Measurements from ENCODE around the gene PLCB3. TPM values are rescaled to one million over a fixed set of nuclear protein-coding genes. Genes with fewer than 3 reads are reported as not detected.

The PLCB3 gene
- total RNA-seq, 1 donor from 2014 or later = 48.7 TPM

- Mint-ChIP-seq H3K27ac (ENCODE audit: unreplicated experiment) (no peak overlapping the region), H3K4me1 (ENCODE audit: low read depth, unreplicated experiment) (peaks cover 12% of the 10 kb centered on the region), H3K9me3 (ENCODE audit: unreplicated experiment) (peaks cover 2% of the 10 kb centered on the region), H3K27me3 (ENCODE audit: low read depth, unreplicated experiment) (no peaks in the 10 kb centered on the region), H3K36me3 (ENCODE audit: low read depth, unreplicated experiment) (peaks cover 33% of the 10 kb centered on the region), H3K4me3 (ENCODE audit: unreplicated experiment) (no peak overlapping the region)
- H3K27me3 ChIP-seq (ENCODE audit: insufficient read depth, low read length) = no peaks in the 10 kb centered on the region
- H3K4me1 ChIP-seq (ENCODE audit: insufficient read depth, low read length) = peaks cover 14% of the 10 kb centered on the region
- H3K36me3 ChIP-seq (ENCODE audit: insufficient read depth, low read length) = peaks cover 20% of the 10 kb centered on the region
- no peaks in the 10 kb centered on the region for H3K9me3 ChIP-seq (ENCODE audit: insufficient read depth, low read depth, low read length)
- TF ChIP-seq EZH2 (IDR thresholded peaks at IDR 0.05; ENCODE audit: insufficient read depth, low read length) (no peak), CTCF (IDR thresholded peaks at IDR 0.05; ENCODE audit: insufficient read depth, low read depth, low read length) (no peak)
- no peak overlapping the region for H3K4me3 ChIP-seq (ENCODE audit: insufficient read depth, low read depth, low read length)
- peaks cover 33% of the 10 kb centered on the region for H4K20me1 ChIP-seq (ENCODE audit: insufficient read depth, low read length)
- FAIRE-seq (no peak), DNase-seq (ENCODE audit: low read depth) (no peak)
- no peak overlapping the region for H2AFZ ChIP-seq (ENCODE audit: low read depth, low read length)
- peaks cover 9% of the 10 kb centered on the region for H3K79me2 ChIP-seq (ENCODE audit: insufficient read depth, low read length)
- H3K27ac ChIP-seq (ENCODE audit: low read depth, low read length) = no peak overlapping the region
- no peak overlapping the region for H3K4me2 ChIP-seq (ENCODE audit: low read length)
- no peak overlapping the region for H3K9ac ChIP-seq (ENCODE audit: low read length)
Measured at GRCh38 chr11:64258356-64258755, 7.0 kb downstream of the PLCB3 start.

DNA sequence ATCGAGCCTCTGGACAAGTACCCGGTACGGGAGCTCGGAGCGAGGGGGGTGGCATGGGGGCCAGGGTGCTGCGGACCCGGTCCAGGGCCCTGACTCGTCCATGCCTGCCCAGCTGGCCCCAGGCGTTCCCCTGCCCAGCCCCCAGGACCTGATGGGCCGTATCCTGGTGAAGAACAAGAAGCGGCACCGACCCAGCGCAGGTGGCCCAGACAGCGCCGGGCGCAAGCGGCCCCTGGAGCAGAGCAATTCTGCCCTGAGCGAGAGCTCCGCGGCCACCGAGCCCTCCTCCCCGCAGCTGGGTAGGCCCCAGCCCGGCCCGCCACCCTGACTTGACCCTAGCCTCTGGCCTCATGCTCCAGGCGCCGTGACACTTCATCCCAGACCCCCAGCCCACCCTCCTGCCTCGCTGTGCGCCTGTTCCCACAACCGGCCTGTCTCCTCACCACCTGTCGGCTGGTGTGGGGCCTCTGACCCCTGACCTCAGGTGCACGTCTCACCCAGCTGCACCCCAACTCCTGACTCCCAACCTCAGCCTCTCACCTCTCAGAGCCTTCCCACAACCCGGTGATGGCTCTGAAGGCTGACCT, 7.7 kb downstream of the PLCB3 start:
- peaks cover 21% of the 10 kb centered on the region for H3K36me3 ChIP-seq (ENCODE audit: insufficient read depth, low read length)
- no peaks in the 10 kb centered on the region for H3K27me3 ChIP-seq (ENCODE audit: insufficient read depth, low read length)
- H3K4me1 Mint-ChIP-seq (ENCODE audit: low read depth, unreplicated experiment) = peaks cover 12% of the 10 kb centered on the region
- no peak overlapping the region for H2AFZ ChIP-seq (ENCODE audit: low read depth, low read length)
- FAIRE-seq = no peak
- no peaks in the 10 kb centered on the region for H3K27me3 Mint-ChIP-seq (ENCODE audit: low read depth, unreplicated experiment)
- H3K4me2 ChIP-seq (ENCODE audit: low read length) = no peak overlapping the region
- no peaks in the 10 kb centered on the region for H3K9me3 ChIP-seq (ENCODE audit: insufficient read depth, low read depth, low read length)
- peak overlapping the region; percentile 47 for H3K4me3 Mint-ChIP-seq (ENCODE audit: unreplicated experiment)
- H3K27ac ChIP-seq (ENCODE audit: low read depth, low read length) = no peak overlapping the region
- H3K9me3 Mint-ChIP-seq (ENCODE audit: unreplicated experiment) = peaks cover 2% of the 10 kb centered on the region
- H3K4me1 ChIP-seq (ENCODE audit: insufficient read depth, low read length) = peaks cover 14% of the 10 kb centered on the region
- no peak overlapping the region for H3K9ac ChIP-seq (ENCODE audit: low read length)
- DNase-seq (ENCODE audit: low read depth) = no peak
- H3K36me3 Mint-ChIP-seq (ENCODE audit: low read depth, unreplicated experiment) = peaks cover 32% of the 10 kb centered on the region
- no peak overlapping the region for H3K4me3 ChIP-seq (ENCODE audit: insufficient read depth, low read depth, low read length)
- H4K20me1 ChIP-seq (ENCODE audit: insufficient read depth, low read length) = peaks cover 30% of the 10 kb centered on the region
- TF ChIP-seq CTCF (IDR thresholded peaks at IDR 0.05; ENCODE audit: insufficient read depth, low read depth, low read length) (no peak), EZH2 (IDR thresholded peaks at IDR 0.05; ENCODE audit: insufficient read depth, low read length) (no peak)
- peak overlapping the region; percentile 47 for H3K27ac Mint-ChIP-seq (ENCODE audit: unreplicated experiment)
- H3K79me2 ChIP-seq (ENCODE audit: insufficient read depth, low read length) = peaks cover 2% of the 10 kb centered on the region

DNA sequence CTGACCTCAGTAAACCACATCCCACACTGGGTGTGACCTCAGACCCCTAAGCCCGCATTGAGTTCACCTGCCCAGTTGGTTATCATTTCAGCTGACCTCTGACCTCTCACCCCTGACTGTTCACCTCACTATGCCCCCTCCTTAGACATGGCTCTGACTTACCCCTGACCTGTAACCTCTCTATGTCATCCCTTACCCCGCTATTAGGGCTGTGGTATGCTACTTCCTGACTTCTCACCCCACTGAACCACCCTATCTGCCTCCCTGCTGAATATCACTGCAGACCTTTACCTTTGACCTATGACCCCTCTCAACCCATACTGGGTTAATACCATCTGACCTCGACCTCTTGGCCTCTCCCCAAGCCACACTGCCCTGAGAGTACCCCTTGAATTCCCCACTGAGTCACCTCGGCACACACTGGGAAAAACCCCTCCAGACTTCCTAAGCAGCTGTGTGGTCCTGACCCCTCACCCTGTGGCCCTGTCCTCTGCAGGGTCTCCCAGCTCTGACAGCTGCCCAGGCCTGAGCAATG, 8.3 kb downstream of the PLCB3 start:
- TF ChIP-seq EZH2 (IDR thresholded peaks at IDR 0.05; ENCODE audit: insufficient read depth, low read length) (no peak), CTCF (IDR thresholded peaks at IDR 0.05; ENCODE audit: insufficient read depth, low read depth, low read length) (no peak)
- H3K9ac ChIP-seq (ENCODE audit: low read length) = no peak overlapping the region
- H3K27me3 ChIP-seq (ENCODE audit: insufficient read depth, low read length) = no peaks in the 10 kb centered on the region
- H3K27ac ChIP-seq (ENCODE audit: low read depth, low read length) = no peak overlapping the region
- H3K4me3 ChIP-seq (ENCODE audit: insufficient read depth, low read depth, low read length) = no peak overlapping the region
- DNase-seq (ENCODE audit: low read depth) (no peak), FAIRE-seq (no peak)
- Mint-ChIP-seq H3K27ac (ENCODE audit: unreplicated experiment) (peak overlapping the region; percentile 47), H3K4me3 (ENCODE audit: unreplicated experiment) (peak overlapping the region; percentile 47), H3K36me3 (ENCODE audit: low read depth, unreplicated experiment) (peaks cover 32% of the 10 kb centered on the region), H3K9me3 (ENCODE audit: unreplicated experiment) (peaks cover 2% of the 10 kb centered on the region), H3K4me1 (ENCODE audit: low read depth, unreplicated experiment) (peaks cover 11% of the 10 kb centered on the region), H3K27me3 (ENCODE audit: low read depth, unreplicated experiment) (no peaks in the 10 kb centered on the region)
- peaks cover 23% of the 10 kb centered on the region for H3K36me3 ChIP-seq (ENCODE audit: insufficient read depth, low read length)
- H3K9me3 ChIP-seq (ENCODE audit: insufficient read depth, low read depth, low read length) = no peaks in the 10 kb centered on the region
- H2AFZ ChIP-seq (ENCODE audit: low read depth, low read length) = no peak overlapping the region
- peaks cover 28% of the 10 kb centered on the region for H4K20me1 ChIP-seq (ENCODE audit: insufficient read depth, low read length)
- H3K79me2 ChIP-seq (ENCODE audit: insufficient read depth, low read length) = no peaks in the 10 kb centered on the region
- H3K4me1 ChIP-seq (ENCODE audit: insufficient read depth, low read length) = peaks cover 14% of the 10 kb centered on the region
- H3K4me2 ChIP-seq (ENCODE audit: low read length) = no peak overlapping the region

All from astrocyte (in vitro differentiated cells and primary cell).